PFSK-1 (cell line): ENCODE results near the gene PANK4.

Source experiments
- FOXP2 ChIP-seq: optimal IDR thresholded peaks from 2 replicates; pipeline ENCODE3; 2011; ENCODE audit warnings: borderline replicate concordance, control low read depth, inconsistent platforms; ENCODE audit not compliant: insufficient read depth; ENCODE audit errors: extremely low read length, extremely low read depth
- POLR2AphosphoS5 ChIP-seq: IDR thresholded peaks from 2 replicates; pipeline ENCODE4 v1.6.1; 2012; ENCODE audit warnings: low read depth, mild to moderate bottlenecking, control low read depth, low read length, moderate library complexity
- SIN3A ChIP-seq: IDR thresholded peaks from 2 replicates; pipeline ENCODE4 v1.6.1; 2012; ENCODE audit warnings: mild to moderate bottlenecking, low read length, moderate library complexity, borderline replicate concordance; ENCODE audit not compliant: insufficient read depth
- TAF1 ChIP-seq: IDR thresholded peaks from 2 replicates; pipeline ENCODE4 v1.6.1; 2012; ENCODE audit warnings: low read length, control low read depth, borderline replicate concordance; ENCODE audit not compliant: insufficient read depth
- TF ChIP-seq, protein P1 (sequence below), 2 experiments: IDR thresholded peaks; 2 replicates each; pipeline versions ENCODE4 v1.6.1 to v1.8.0; 2011 to 2012; ENCODE audit warnings: low read depth in 2 of 2, low read length in 2 of 2, control low read depth in 1 of 2, inconsistent platforms in 1 of 2, mild to moderate bottlenecking in 1 of 2, moderate library complexity in 1 of 2; ENCODE audit not compliant: insufficient read depth in 1 of 2

Gene PANK4

DNA sequence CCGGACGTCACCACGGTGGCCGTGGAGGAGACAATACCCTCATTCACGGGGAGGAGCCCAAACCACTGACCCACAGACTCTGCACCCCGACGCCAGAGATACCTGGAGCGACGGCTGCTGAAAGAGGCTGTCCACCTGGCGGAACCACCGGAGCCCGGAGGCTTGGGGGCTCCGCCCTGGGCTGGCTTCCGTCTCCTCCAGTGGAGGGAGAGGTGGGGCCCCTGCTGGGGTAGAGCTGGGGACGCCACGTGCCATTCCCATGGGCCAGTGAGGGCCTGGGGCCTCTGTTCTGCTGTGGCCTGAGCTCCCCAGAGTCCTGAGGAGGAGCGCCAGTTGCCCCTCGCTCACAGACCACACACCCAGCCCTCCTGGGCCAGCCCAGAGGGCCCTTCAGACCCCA, 36.8 kb upstream of the PANK4 start:
- TF ChIP-seq SIN3A: no peak

DNA sequence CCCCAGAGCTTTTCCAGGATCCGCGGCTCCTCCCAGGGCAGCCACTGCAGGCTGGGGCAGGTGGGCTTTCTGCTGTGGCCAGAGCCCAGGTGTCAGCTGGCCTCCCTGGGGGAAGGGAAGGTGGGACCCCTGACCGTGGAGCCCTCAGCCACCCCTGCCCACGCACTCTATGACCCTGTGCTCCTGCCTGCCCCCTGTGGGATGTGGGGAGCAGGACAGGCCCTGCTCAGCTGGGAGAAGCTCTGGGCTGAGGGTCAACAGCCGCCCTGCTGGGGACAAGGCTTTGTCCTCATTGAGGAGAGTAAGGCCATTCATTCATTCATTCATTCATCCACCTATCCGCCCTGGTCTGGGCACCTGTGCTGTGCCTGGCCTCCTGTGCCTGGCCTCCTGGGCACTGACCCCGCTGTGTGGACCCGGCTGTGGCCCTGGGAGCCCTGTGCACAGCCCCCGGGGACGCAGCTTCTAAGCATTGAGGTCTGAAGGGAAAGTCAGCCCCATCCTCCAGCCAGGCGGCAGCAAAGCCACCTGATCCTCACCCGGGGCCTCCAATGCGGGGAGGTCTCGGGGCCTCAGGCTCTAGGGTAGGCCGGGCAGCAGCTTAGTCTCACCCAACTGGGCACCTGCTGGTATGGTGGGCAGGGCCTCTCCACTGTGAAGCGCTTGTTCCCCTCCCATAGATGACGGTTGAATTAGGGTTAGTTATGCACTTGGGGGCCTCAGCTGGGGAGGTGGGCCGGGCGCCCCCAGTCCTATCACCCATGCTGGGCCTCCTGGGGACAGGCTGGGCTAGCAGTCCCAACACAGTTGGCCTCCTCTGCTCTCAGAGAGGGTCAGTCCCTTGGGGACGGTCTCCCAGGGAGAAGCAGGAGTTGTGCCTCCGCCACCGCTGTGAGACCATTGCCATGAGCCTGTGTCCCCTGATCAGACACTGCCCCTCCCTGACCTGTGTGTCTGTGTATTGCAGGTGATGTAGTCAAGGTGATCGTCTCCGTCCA, 35.8 kb upstream of the PANK4 start:
- no peak for TF ChIP-seq SIN3A
- no peak for TF ChIP-seq POLR2AphosphoS5
- TF ChIP-seq, protein P1, sequence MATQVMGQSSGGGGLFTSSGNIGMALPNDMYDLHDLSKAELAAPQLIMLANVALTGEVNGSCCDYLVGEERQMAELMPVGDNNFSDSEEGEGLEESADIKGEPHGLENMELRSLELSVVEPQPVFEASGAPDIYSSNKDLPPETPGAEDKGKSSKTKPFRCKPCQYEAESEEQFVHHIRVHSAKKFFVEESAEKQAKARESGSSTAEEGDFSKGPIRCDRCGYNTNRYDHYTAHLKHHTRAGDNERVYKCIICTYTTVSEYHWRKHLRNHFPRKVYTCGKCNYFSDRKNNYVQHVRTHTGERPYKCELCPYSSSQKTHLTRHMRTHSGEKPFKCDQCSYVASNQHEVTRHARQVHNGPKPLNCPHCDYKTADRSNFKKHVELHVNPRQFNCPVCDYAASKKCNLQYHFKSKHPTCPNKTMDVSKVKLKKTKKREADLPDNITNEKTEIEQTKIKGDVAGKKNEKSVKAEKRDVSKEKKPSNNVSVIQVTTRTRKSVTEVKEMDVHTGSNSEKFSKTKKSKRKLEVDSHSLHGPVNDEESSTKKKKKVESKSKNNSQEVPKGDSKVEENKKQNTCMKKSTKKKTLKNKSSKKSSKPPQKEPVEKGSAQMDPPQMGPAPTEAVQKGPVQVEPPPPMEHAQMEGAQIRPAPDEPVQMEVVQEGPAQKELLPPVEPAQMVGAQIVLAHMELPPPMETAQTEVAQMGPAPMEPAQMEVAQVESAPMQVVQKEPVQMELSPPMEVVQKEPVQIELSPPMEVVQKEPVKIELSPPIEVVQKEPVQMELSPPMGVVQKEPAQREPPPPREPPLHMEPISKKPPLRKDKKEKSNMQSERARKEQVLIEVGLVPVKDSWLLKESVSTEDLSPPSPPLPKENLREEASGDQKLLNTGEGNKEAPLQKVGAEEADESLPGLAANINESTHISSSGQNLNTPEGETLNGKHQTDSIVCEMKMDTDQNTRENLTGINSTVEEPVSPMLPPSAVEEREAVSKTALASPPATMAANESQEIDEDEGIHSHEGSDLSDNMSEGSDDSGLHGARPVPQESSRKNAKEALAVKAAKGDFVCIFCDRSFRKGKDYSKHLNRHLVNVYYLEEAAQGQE (IDR thresholded peaks at IDR 0.05; ENCODE audit: insufficient read depth in 1 of 2, low read depth in 2 of 2, low read length in 2 of 2): no peak
- TF ChIP-seq TAF1: no peak
- TF ChIP-seq FOXP2: no peak

- TF ChIP-seq FOXP2: no peak
- TF ChIP-seq, protein P1 (IDR thresholded peaks at IDR 0.05; ENCODE audit: insufficient read depth in 1 of 2, low read depth in 2 of 2, low read length in 2 of 2): no peak
- TF ChIP-seq POLR2AphosphoS5: no peak
- no peak for TF ChIP-seq SIN3A
- no peak for TF ChIP-seq TAF1
Measured at GRCh38 chr1:2561446-2561845, 35.0 kb upstream of the PANK4 start.

- TF ChIP-seq, protein P1 (IDR thresholded peaks at IDR 0.05; ENCODE audit: insufficient read depth in 1 of 2, low read depth in 2 of 2, low read length in 2 of 2): no peak
- TF ChIP-seq SIN3A (no peak), POLR2AphosphoS5 (no peak), TAF1 (no peak), FOXP2 (no peak)
Measured at GRCh38 chr1:2560299-2561073, 34.1 kb upstream of the PANK4 start.

DNA sequence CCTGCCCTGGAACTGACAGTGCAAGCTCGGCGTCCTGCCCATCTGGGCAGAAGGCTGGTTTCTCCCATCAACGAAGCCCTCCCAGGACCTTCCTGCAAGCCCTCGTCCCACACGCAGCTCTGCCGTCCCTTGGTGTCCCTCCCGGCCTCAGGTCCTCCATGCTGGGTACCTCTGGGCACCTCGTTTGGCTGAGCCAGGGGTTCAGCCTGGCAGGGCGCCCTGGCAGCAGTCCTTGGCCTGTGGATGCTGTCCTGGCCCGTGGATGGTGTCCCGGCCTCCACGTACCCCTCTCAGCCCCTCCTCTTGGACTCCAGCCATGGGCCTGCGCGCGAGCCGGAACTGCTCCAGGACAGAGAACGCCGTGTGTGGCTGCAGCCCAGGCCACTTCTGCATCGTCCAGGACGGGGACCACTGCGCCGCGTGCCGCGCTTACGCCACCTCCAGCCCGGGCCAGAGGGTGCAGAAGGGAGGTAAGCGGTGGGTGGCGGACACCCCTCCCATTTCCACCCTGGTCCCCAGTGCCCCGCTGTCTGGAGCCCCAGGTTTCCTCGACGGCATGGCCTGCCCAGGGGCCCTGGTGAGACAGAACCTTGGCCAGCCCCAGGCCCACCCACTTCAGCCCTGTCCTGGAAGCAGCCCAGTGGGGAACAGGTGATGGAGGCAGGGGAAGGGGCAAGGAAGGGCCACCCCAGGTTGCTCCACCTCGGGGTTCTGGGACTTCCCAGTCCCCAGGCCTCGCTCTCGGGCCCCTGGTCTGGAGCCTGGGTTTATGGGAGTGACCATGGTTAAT, 33.3 kb upstream of the PANK4 start:
- TF ChIP-seq SIN3A: no peak
